Pancreas (tissue), 10 donors: ENCODE data around the gene TUBGCP5. TPM values are rescaled to one million over a fixed set of nuclear protein-coding genes. Genes with fewer than 3 reads are reported as not detected.
"Not testable (repeated sequence)": the region's sequence is repeated elsewhere in the genome, so short reads cannot be mapped to it uniquely, and the experiment has no call there.

Experiments
- ATAC-seq, 4 donors: fragments of 200-7000 bp; cut with Tn5 transposase; one replicate each; pipeline versions ENCODE4 v1.8.0 to v1.9.1; 2020; ENCODE audit warnings: mild to moderate bottlenecking in 4 of 4, moderate library complexity in 4 of 4
- DNase-seq, 6 donors: peaks; one replicate each; pipeline ENCODE4 v3.0.0-alpha.2; 2020
- FAIRE-seq: peaks from 2 replicates; lab custom pipeline; 2012; peaks lifted over from hg19 to GRCh38; lab: Jason Lieb, UNC
- H3K27ac ChIP-seq, 4 donors: fragments of 200-600 bp; sonication (generic); 1 replicate in 3 of 4; 2 replicates in 1 of 4; pipeline versions ENCODE4 v1.5.0 to v1.8.0; 2020
- H3K27me3 ChIP-seq, 4 donors: fragments of 200-600 bp; one replicate each; pipeline ENCODE4 v1.8.0; 2021
- H3K36me3 ChIP-seq, 3 donors: fragments of 200-600 bp; sonication (generic) in 1 of 3; one replicate each; pipeline versions ENCODE4 v1.5.0 to v1.8.0; 2020 to 2021
- H3K4me1 ChIP-seq, 3 donors: fragments of 200-600 bp; one replicate each; pipeline ENCODE4 v1.8.0; 2021
- H3K4me3 ChIP-seq, 4 donors: fragments of 200-600 bp; sonication (generic) in 2 of 4; one replicate each; pipeline versions ENCODE4 v1.5.0 to v1.8.0; 2020 to 2021
- H3K9me3 ChIP-seq, 4 donors: fragments of 200-600 bp; one replicate each; pipeline ENCODE4 v1.8.0; 2021
- WGBS, 2 donors: extraction: QIAGEN DNeasy Blood & Tissue Kit; methylation state at CpG; one replicate each; pipeline ENCODE4 v1.1.7; 2013; 5-methylcytosine and 5-hydroxymethylcytosine counted together
- intact Hi-C, 3 donors: fragments of 100-400 bp; cut with DNase I; formaldehyde crosslinking; loops; one replicate each; pipeline versions ENCODE4 v1.11.1 to v1.14.2; 2022
- polyA plus RNA-seq, 2 donors: library from polyadenylated mRNA; stranded (reverse); fragments of 200-250 nt; gene quantifications; one replicate each; pipeline ENCODE4 v1.2.3, GENCODE V29; 2013
- total RNA-seq, 6 donors: library from RNA; stranded (reverse); fragmentation: NEBNext Ultra II Directional in 4 of 6; extraction: Animal tissue kit (Norgen Biotek cat#: 25700) in 4 of 6; gene quantifications; one replicate each; pipeline versions ENCODE4 v1.2.1 to v1.2.4, GENCODE V29; 2021 to 2023
- TF ChIP-seq, protein P1 (sequence below), 4 donors: fragments of 200-600 bp; sonication (generic) in 3 of 4; IDR thresholded peaks; one replicate each; pipeline versions ENCODE4 v1.5.0 to v1.8.0; 2021; ENCODE audit warnings: antibody characterized with exemption in 4 of 4
- donor health status: healthy with polysubstance abuse.
- donor health status: DM: no; HTN: no; CAD: no; lungs with moderate emphysema.
- donor health status: DM: no; HTN: no; CAD: no.
- donor health status: control.
- donor health status: control.
- donor health status: Bipolar disorder and iron deficiency.
- donor health status: DM: yes; HTN: yes; CAD: no.
- donor health status: DM: no; HTN: no; CAD: no.
- donor health status: DM: no; HTN: no; CAD: no.
- donor health status: DM: yes; HTN: yes; CAD: no.

Gene TUBGCP5
- total and polyA plus RNA-seq, 8 donors: 6.0 to 10.4 (median 7.6) TPM

DNA sequence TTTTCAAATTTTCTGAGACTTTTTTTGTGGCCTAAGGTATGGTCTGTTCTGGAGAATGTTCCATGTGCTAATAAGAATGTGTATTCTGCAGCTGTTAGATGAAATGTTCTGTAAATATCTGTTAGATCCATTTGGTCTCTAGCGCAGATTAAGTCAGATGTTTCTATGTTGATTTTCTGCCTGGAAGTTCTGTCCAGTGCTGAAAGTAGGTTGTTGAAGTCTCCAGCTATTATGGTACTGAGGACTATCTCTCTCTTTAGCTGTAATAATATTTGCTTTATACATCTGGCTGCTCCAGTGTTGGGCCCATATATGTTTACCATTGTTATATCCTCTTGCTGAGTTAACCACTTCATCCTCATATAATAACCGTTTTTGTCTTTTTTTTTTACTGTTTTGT, 13.2 kb upstream of the TUBGCP5 start:
- Histone ChIP-seq H3K27me3 (no peaks in the 10 kb centered on the region), H3K9me3 (no peaks in the 10 kb centered on the region), H3K4me3 (no peak overlapping the region), H3K4me1 (no peaks in the 10 kb centered on the region), H3K36me3 (no peaks in the 10 kb centered on the region), H3K27ac (no peak overlapping the region)
- WGBS, 2 donors: 64 to 75% methylated on average over 2 of the region's 2 CpGs
- TF ChIP-seq, protein P1, sequence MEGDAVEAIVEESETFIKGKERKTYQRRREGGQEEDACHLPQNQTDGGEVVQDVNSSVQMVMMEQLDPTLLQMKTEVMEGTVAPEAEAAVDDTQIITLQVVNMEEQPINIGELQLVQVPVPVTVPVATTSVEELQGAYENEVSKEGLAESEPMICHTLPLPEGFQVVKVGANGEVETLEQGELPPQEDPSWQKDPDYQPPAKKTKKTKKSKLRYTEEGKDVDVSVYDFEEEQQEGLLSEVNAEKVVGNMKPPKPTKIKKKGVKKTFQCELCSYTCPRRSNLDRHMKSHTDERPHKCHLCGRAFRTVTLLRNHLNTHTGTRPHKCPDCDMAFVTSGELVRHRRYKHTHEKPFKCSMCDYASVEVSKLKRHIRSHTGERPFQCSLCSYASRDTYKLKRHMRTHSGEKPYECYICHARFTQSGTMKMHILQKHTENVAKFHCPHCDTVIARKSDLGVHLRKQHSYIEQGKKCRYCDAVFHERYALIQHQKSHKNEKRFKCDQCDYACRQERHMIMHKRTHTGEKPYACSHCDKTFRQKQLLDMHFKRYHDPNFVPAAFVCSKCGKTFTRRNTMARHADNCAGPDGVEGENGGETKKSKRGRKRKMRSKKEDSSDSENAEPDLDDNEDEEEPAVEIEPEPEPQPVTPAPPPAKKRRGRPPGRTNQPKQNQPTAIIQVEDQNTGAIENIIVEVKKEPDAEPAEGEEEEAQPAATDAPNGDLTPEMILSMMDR (IDR thresholded peaks at IDR 0.05): no peak
- DNase-seq (no peak), ATAC-seq (no peak), FAIRE-seq (no peak)
- intact Hi-C loops: no loop called here

DNA sequence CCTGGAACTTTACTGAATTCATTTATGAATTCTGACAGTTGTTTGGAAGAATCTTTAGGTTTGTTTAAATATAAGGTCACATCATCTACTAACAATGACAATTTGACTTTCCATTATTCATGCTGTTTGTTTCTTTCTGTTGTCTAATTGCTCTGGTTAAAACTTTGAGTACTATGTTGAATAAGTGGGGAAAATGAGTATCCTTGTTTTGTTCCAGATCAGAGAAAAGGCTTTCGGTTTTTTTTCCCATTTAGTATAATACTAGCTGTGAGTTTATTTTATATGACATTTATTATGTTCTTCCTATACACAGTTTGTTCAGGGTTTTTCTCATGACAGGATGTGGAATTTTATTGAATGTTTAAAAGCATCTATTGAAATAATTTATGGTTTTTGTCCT, 11.3 kb upstream of the TUBGCP5 start:
- Histone ChIP-seq H3K36me3 (no peaks in the 10 kb centered on the region), H3K27ac (no peak overlapping the region), H3K4me1 (no peaks in the 10 kb centered on the region), H3K27me3 (no peaks in the 10 kb centered on the region), H3K9me3 (no peaks in the 10 kb centered on the region), H3K4me3 (no peak overlapping the region)
- WGBS, 2 donors: 64 to 75% methylated on average over 1 of the region's 1 CpG
- ATAC-seq: no peak
- TF ChIP-seq, protein P1 (IDR thresholded peaks at IDR 0.05): no peak
- no peak for DNase-seq
- no peak for FAIRE-seq
- intact Hi-C loops: no loop called here

DNA sequence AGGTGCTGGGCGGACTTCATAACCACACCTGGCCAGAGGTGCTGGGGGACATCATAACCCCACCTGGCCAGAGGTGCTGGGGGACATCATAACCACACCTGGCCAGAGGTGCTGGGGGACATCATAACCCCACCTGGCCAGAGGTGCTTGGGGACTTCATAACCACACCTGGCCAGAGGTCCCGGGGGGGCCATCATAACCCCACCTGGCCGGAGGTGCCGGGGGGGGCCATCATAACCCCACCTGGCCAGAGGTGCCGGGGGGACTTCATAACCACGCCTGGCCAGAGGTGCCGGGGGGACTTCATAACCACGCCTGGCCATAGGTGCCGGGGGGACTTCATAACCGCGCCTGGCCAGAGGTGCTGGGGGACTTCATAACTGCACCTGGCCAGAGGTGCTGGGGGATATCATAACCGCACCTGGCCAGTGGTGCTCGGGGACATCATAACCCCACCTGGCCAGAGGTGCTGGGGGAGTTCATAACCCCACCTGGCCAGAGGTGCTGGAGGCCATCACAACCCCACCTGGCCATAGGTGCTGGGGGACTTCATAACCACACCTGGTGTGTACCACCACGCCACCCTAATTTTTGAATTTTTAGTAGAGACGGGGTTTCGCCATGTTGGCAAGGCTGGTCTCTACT, 10.7 kb upstream of the TUBGCP5 start:
- intact Hi-C loops: no loop called here

DNA sequence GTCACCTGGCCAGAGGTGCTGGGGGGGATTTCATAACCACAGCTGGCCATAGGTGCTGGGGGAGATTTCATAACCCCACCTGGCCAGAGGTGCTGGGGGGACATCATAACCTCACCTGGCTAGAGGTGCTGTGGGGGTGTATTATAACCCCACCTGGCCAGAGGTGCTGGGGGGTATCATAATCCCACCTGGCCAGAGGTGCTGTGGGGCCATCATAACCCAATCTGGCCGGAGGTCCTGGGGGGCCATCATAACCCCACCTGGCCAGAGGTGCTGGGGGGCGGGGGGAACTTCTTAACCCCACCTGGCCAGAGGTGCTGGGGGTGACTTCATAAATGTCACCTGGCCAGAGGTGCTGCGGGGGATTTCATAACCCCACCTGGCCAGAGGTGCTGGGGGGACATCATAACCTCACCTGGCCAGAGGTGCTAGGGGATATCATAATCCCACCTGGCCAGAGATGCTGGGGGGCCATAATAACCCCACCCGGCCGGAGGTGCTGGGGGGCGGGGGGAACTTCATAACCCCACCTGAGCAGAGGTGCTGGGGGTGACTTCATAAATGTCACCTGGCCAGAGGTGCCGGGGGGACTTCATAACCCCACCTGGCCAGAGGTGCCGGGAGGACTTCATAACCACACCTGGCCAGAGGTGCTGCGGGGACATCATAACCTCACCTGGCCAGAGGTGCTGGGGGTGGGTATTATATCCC, 9.4 kb upstream of the TUBGCP5 start:
- H3K4me1 ChIP-seq, ATAC-seq, H3K9me3 ChIP-seq, H3K27me3 ChIP-seq, FAIRE-seq, intact Hi-C loops, DNase-seq, H3K36me3 ChIP-seq, H3K27ac ChIP-seq, H3K4me3 ChIP-seq: not testable (repeated sequence)
- WGBS, 2 donors: 78% methylated on average over 9 of the region's 9 CpGs

More for the DNA sequence above, 10.7 kb upstream of the TUBGCP5 start:
- no peak overlapping the region for H3K27ac ChIP-seq
- no peak for DNase-seq
- no peak for ATAC-seq
- no peak for FAIRE-seq
- 87 to 92% methylated on average over 15 to 16 of the region's 16 CpGs for WGBS, 2 donors
- no peaks in the 10 kb centered on the region for H3K36me3 ChIP-seq
- TF ChIP-seq, protein P1 (IDR thresholded peaks at IDR 0.05): no peak
- no peak overlapping the region for H3K4me3 ChIP-seq
- H3K27me3 ChIP-seq: no peaks in the 10 kb centered on the region
- no peaks in the 10 kb centered on the region for H3K4me1 ChIP-seq
- no peaks in the 10 kb centered on the region for H3K9me3 ChIP-seq

DNA sequence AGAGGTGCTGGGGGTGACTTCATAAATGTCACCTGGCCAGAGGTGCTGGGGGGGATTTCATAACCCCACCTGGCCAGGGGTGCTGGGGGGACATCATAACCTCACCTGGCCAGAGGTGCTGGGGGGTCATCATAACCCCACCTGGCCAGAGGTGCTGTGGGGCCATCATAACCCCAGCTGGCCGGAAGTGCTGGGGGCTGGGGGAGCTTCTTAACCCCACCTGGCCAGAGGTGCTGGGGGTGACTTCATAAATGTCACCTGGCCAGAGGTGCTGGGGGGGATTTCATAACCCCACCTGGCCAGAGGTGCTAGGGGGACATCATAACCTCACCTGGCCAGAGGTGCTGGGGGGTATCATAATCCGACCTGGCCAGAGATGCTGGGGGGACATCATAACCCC, 4.6 kb upstream of the TUBGCP5 start:
- ATAC-seq, H3K27me3 ChIP-seq, H3K9me3 ChIP-seq, H3K36me3 ChIP-seq, H3K27ac ChIP-seq, DNase-seq, H3K4me1 ChIP-seq, FAIRE-seq, H3K4me3 ChIP-seq, intact Hi-C loops: not testable (repeated sequence)
- 69 to 74% methylated on average over 2 of the region's 2 CpGs for WGBS, 2 donors

DNA sequence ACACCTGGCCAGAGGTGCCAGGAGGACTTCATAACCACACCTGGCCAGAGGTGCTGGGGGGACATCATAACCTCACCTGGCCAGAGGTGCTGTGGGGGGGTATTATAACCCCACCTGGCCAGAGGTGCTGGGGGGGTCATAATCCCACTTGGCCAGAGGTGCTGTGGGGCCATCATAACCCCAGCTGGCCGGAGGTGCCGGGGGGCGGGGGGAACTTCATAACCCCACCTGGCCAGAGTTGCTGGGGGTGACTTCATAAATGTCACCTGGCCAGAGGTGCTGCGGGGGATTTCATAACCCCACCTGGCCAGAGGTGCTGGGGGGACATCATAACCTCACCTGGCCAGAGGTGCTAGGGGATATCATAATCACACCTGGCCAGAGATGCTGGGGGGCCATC, 4.2 kb upstream of the TUBGCP5 start:
- H3K4me1 ChIP-seq, H3K4me3 ChIP-seq, FAIRE-seq, DNase-seq, intact Hi-C loops, H3K27ac ChIP-seq, H3K27me3 ChIP-seq, ATAC-seq, H3K36me3 ChIP-seq, H3K9me3 ChIP-seq: not testable (repeated sequence)
- 80 to 90% methylated on average over 4 of the region's 4 CpGs for WGBS, 2 donors

DNA sequence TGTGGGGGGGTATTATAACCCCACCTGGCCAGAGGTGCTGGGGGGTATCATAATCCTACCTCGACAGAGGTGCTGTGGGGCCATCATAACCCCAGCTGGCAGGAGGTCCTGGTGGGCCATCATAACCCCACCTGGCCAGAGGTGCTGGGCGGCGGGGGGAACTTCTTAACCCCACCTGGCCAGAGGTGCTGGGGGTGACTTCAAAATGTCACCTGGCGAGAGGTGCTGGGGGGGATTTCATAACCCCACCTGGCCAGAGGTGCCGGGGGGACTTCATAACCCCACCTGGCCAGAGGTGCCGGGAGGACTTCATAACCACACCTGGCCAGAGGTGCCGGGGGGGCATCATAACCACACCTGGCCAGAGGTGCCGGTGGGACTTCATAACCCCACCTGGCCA, 2.4 kb upstream of the TUBGCP5 start:
- FAIRE-seq, intact Hi-C loops, H3K36me3 ChIP-seq, H3K4me3 ChIP-seq, H3K9me3 ChIP-seq, H3K27ac ChIP-seq, ATAC-seq, H3K27me3 ChIP-seq: not testable (repeated sequence)
- WGBS, 2 donors: 83 to 87% methylated on average over 8 of the region's 8 CpGs
- peaks cover 10 to 13% (median 13%) of the 10 kb centered on the region in 3 donors for H3K4me1 ChIP-seq
- DNase-seq: peak in 1 of 6 donors; percentile 73
